Thoracic aorta (tissue), 2 donors: Measurements from ENCODE around the gene DUOXA1. TPM values are rescaled to one million over a fixed set of nuclear protein-coding genes. Genes with fewer than 3 reads are reported as not detected.

Source experiments
- ATAC-seq: fragments of 150-250 bp; one replicate; pipeline ENCODE4 v1.8.0; 2017; ENCODE audit warnings: low read depth; ENCODE audit not compliant: insufficient number of reproducible peaks, low FRiP score
- DNase-seq: peaks from one replicate; pipeline ENCODE4 v3.0.0-alpha.2; 2020; ENCODE audit warnings: low spot score
- H3K27ac ChIP-seq, 2 donors: fragments of 200-600 bp; sonication (generic); 1 replicate in 1 of 2; 2 replicates in 1 of 2; pipeline ENCODE4 v1.5.1; 2016; ENCODE audit warnings: mild to moderate bottlenecking in 2 of 2, moderate library complexity in 2 of 2
- H3K27me3 ChIP-seq: fragments of 200-600 bp; sonication (generic); replicated peaks from 2 replicates; pipeline ENCODE4 v1.6.0; 2016; ENCODE audit warnings: mild to moderate bottlenecking; ENCODE audit not compliant: insufficient read depth
- H3K36me3 ChIP-seq: fragments of 200-600 bp; sonication (generic); one replicate; pipeline ENCODE4 v1.5.1; 2016
- H3K4me1 ChIP-seq, 2 donors: fragments of 200-600 bp; sonication (generic); 1 replicate in 1 of 2; 2 replicates in 1 of 2; pipeline versions ENCODE4 v1.5.1 to v1.6.0; 2016; ENCODE audit warnings: low read depth in 2 of 2, mild to moderate bottlenecking in 1 of 2; ENCODE audit not compliant: control insufficient read depth in 1 of 2
- H3K4me3 ChIP-seq: fragments of 200-600 bp; sonication (generic); 2 replicates; pipeline ENCODE4 v1.5.1; 2016; ENCODE audit warnings: mild to moderate bottlenecking
- H3K9me3 ChIP-seq: fragments of 200-600 bp; sonication (generic); 2 replicates; pipeline ENCODE4 v1.5.1; 2016
- CTCF ChIP-seq: fragments of 200-600 bp; sonication (generic); IDR thresholded peaks from one replicate; pipeline ENCODE4 v1.5.1; 2019; ENCODE audit warnings: antibody characterized with exemption
- total RNA-seq, 2 donors: library from RNA; depleted of rRNA; stranded (reverse); fragments of >200 nt; gene quantifications; one replicate each; pipeline versions ENCODE4 v1.1.0 to v1.2.3, GENCODE V29; 2016

Gene DUOXA1
- total RNA-seq, 2 donors from 2014 or later: 6.8 TPM; not detected in 1

DNA sequence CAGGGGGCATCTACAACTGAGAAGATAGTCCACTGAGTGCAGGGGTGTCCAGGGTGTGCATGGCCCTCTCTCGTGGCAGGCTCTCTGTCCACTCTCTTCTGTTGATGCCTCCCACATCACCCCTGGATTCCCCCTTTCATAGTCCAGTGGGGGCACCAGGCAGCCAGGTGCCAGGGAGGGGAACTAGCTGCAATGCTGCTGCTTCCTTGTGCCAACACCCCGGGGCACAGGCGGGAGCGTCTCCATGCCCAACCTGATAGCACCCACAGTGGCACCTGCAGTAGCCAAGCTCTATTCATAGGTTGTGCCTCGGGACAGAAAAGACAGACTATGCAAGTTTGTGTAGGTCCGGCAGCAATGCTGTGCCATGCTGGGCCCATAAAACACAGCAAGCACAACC lies 27.5 kb downstream of the DUOXA1 start:
- DNase-seq (no peak), ATAC-seq (no peak)

GRCh38 chr15:45101749-45102148 lies 27.9 kb downstream of the DUOXA1 start:
- Histone ChIP-seq H3K27me3 (no peaks in the 10 kb centered on the region), H3K4me3 (no peak overlapping the region), H3K27ac (no peak overlapping the region), H3K36me3 (no peaks in the 10 kb centered on the region), H3K9me3 (no peaks in the 10 kb centered on the region), H3K4me1 (no peaks in the 10 kb centered on the region)
- ATAC-seq (no peak), DNase-seq (no peak)
- TF ChIP-seq CTCF: no peak

More for the DNA sequence above, 27.5 kb downstream of the DUOXA1 start:
- Histone ChIP-seq H3K36me3 (no peaks in the 10 kb centered on the region), H3K27me3 (no peaks in the 10 kb centered on the region), H3K4me3 (no peak overlapping the region), H3K4me1 (no peaks in the 10 kb centered on the region), H3K27ac (no peak overlapping the region), H3K9me3 (no peaks in the 10 kb centered on the region)
- TF ChIP-seq CTCF: no peak

DNA sequence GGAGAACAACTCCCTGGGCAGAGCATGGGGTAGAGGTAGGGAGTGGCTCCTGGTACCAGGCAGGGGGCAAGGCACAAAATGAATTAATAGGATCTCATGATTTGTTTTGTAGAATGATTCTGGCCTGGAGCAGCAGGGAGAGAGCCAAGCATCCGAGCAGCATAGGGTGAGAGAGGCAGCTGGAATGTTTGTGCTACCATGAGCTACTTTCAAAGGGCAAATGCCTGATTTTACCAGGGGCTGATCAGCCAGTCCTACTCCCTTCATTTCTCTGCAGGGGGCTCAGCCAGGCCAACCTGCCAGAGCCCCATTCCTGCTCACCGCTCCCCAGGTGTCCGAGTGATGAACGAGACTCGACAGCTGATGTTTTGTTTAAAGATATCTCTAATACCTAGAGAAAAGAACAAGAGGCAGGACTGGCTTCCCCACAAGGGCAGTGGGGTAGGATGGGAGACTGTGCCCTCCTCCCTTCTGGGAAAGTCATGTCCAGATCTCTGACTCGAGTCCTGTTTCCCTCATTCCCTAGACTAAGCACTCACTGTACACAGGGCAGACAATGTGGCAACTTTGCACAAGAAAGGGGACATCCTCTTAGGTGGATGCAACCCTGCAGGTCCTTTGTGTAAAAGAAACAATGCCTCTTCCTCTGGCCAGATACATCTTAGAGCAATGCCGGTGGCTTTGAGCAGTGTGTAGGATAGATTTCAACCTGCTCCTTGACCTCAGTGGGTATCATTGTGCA lies 28.6 kb downstream of the DUOXA1 start:
- H3K27ac ChIP-seq: no peak overlapping the region
- DNase-seq: no peak
- no peaks in the 10 kb centered on the region for H3K36me3 ChIP-seq
- no peak overlapping the region for H3K4me3 ChIP-seq
- no peaks in the 10 kb centered on the region for H3K27me3 ChIP-seq
- no peak for ATAC-seq
- TF ChIP-seq CTCF: no peak
- no peaks in the 10 kb centered on the region for H3K4me1 ChIP-seq
- no peaks in the 10 kb centered on the region for H3K9me3 ChIP-seq

- H3K27me3 ChIP-seq: no peaks in the 10 kb centered on the region
- TF ChIP-seq CTCF: no peak
- H3K9me3 ChIP-seq: no peaks in the 10 kb centered on the region
- no peak for DNase-seq
- H3K4me3 ChIP-seq: no peak overlapping the region
- H3K4me1 ChIP-seq: no peaks in the 10 kb centered on the region
- no peak overlapping the region for H3K27ac ChIP-seq
- no peak for ATAC-seq
- no peaks in the 10 kb centered on the region for H3K36me3 ChIP-seq
Observed at GRCh38 chr15:45099549-45100165, 30.0 kb downstream of the DUOXA1 start.

DNA sequence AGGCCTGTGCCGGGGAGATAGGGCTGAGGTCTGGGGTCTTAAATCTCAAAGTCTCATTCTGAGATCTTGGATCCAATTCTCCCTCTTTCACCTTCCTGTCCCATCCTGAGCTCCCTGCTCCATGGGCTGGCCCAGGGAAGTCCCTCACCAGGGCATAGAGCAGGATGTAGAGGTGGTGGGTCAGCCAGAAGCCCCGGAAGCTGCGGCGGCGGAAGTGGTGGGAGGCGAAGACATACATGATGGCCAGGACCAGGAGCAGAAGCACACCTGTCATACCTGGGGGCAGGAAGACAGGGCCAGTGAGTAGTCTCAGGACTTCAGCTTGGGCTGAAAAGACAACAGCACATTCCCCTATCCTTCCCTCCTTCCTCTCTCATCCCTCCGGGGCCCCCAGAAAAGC lies 32.2 kb downstream of the DUOXA1 start:
- no peak overlapping the region for H3K27ac ChIP-seq
- H3K9me3 ChIP-seq: no peaks in the 10 kb centered on the region
- no peak for TF ChIP-seq CTCF
- no peaks in the 10 kb centered on the region for H3K4me1 ChIP-seq
- no peak overlapping the region for H3K4me3 ChIP-seq
- no peaks in the 10 kb centered on the region for H3K27me3 ChIP-seq
- H3K36me3 ChIP-seq: no peaks in the 10 kb centered on the region
- no peak for DNase-seq
- no peak for ATAC-seq
